HepG2 (cell line): ENCODE data around the gene PCBD2. TPM values are rescaled to one million over a fixed set of nuclear protein-coding genes. Genes with fewer than 3 reads are reported as not detected.

Experiments
- ATAC-seq: fragments of 200-7000 bp; cut with Tn5 transposase; 3 replicates; pipeline ENCODE4 v1.9.1; 2020; ENCODE audit warnings: mild to moderate bottlenecking, moderate library complexity
- BruUV-seq: library from RNA; stranded (reverse); fragments of 400-500 nt; replicated peaks from 2 replicates; lab custom pipeline; 2021; lab: Mats Ljungman, UMichigan
- CTCF ChIA-PET: fragments of 300-600 bp; formaldehyde crosslinking; extraction: SDS; loops from one replicate; lab custom pipeline; 2021; ENCODE audit warnings: low total read pairs, inconsistent platforms, low intra/inter-chr PET ratio; lab: Yijun Ruan, JAX
- POLR2A ChIA-PET: fragments of 350-600 bp; sonication (Branson Sonifier 250); formaldehyde crosslinking; loops from one replicate; lab custom pipeline; 2020; ENCODE audit warnings: antibody characterized with exemption, inconsistent platforms; lab: Yijun Ruan, JAX
- DNase-seq: peaks from one replicate; pipeline ENCODE4 v3.0.0-alpha.2; 2015; ENCODE audit warnings: low spot score
- FAIRE-seq: peaks from 3 replicates; lab custom pipeline; 2011; peaks lifted over from hg19 to GRCh38; lab: Jason Lieb, UNC
- H2AFZ ChIP-seq: one replicate; pipeline ENCODE4 v1.6.1; 2011; ENCODE audit warnings: low read length, inconsistent platforms
- H3K27ac ChIP-seq: fragments of 300-600 bp; 3 replicates; pipeline ENCODE4 v1.8.0; 2011; ENCODE audit warnings: mixed run types, mild to moderate bottlenecking, mixed read lengths, low read length, inconsistent platforms; ENCODE audit not compliant: insufficient read depth; ENCODE audit errors: extremely low read length
- H3K27me3 ChIP-seq, 2 experiments: fragments of 200-600 bp in 1 of 2; 2 replicates in 1 of 2; 3 replicates in 1 of 2; pipeline versions ENCODE4 v1.6.0 to v1.8.0; 2011; ENCODE audit warnings: low read length in 2 of 2, mild to moderate bottlenecking in 2 of 2, moderate library complexity in 2 of 2, inconsistent platforms in 1 of 2; ENCODE audit not compliant: insufficient read depth in 2 of 2, control insufficient read depth in 1 of 2
- H3K36me3 ChIP-seq, 2 experiments: fragments of 200-600 bp in 1 of 2; replicated peaks in 1 of 2; 2 replicates in 1 of 2; 3 replicates in 1 of 2; pipeline versions ENCODE4 v1.5.1 to v1.8.0; 2011; ENCODE audit warnings: low read length in 2 of 2, inconsistent platforms in 1 of 2; ENCODE audit not compliant: insufficient read depth in 2 of 2, control insufficient read depth in 1 of 2
- H3K4me1 ChIP-seq: 2 replicates; pipeline ENCODE4 v1.5.1; 2012; ENCODE audit warnings: low read length, inconsistent platforms; ENCODE audit not compliant: insufficient read depth
- H3K4me2 ChIP-seq: 2 replicates; pipeline ENCODE4 v1.6.0; 2011; ENCODE audit warnings: low read depth, low read length, inconsistent platforms
- H3K4me3 ChIP-seq, 3 experiments: fragments of 200-600 bp in 1 of 3; sonication (generic), shearing (Covaris generic) in 1 of 3; replicated peaks in 1 of 3; 2 replicates each; pipeline ENCODE4 v1.5.1; 2011 to 2016; ENCODE audit warnings: low read length in 3 of 3, inconsistent platforms in 2 of 3, low read depth in 2 of 3, mild to moderate bottlenecking in 2 of 3, control low read depth in 1 of 3, mixed read lengths in 1 of 3; ENCODE audit not compliant: insufficient read depth in 1 of 3
- H3K79me2 ChIP-seq: one replicate; pipeline ENCODE4 v1.6.1; 2011; ENCODE audit warnings: low read length, inconsistent platforms; ENCODE audit not compliant: insufficient read depth
- H3K9ac ChIP-seq: 2 replicates; pipeline ENCODE4 v1.6.0; 2011; ENCODE audit warnings: mild to moderate bottlenecking, low read depth, low read length, inconsistent platforms; ENCODE audit not compliant: insufficient read depth
- H3K9me3 ChIP-seq: 2 replicates; pipeline ENCODE4 v1.5.1; 2012; ENCODE audit warnings: mild to moderate bottlenecking, low read length
- H4K20me1 ChIP-seq: 2 replicates; pipeline ENCODE4 v1.6.0; 2011; ENCODE audit warnings: inconsistent platforms, mild to moderate bottlenecking, low read length, moderate library complexity; ENCODE audit not compliant: insufficient read depth
- ARNT ChIP-seq: fragments of 450-650 bp; IDR thresholded peaks from 2 replicates; pipeline ENCODE4 v1.6.1; 2017
- NFYB ChIP-seq: sonication (generic); formaldehyde crosslinking; IDR thresholded peaks from 2 replicates; pipeline ENCODE4 v1.4.0; 2020; ENCODE audit warnings: missing genetic modification reagents
- POGK ChIP-seq: sonication (generic); formaldehyde crosslinking; conservative IDR thresholded peaks from 2 replicates; pipeline ENCODE4 v1.8.0; 2022; ENCODE audit warnings: mild to moderate bottlenecking, moderate library complexity, missing genetic modification reagents
- POGZ ChIP-seq: sonication (generic); formaldehyde crosslinking; IDR thresholded peaks from 2 replicates; pipeline ENCODE4 v1.4.0; 2020; ENCODE audit warnings: mild to moderate bottlenecking, missing genetic modification reagents
- SIN3A ChIP-seq: IDR thresholded peaks from 2 replicates; pipeline ENCODE4 v1.6.1; 2011; ENCODE audit warnings: low read depth, mild to moderate bottlenecking, control low read depth, low read length, borderline replicate concordance
- ZFP36 ChIP-seq: fragments of 150-350 bp; IDR thresholded peaks from 2 replicates; pipeline ENCODE4 v1.6.1; 2018; ENCODE audit warnings: borderline replicate concordance, low read length, low read depth; ENCODE audit not compliant: partially characterized antibody
- ZNF337 ChIP-seq: sonication (generic); formaldehyde crosslinking; IDR thresholded peaks from 2 replicates; pipeline ENCODE4 v1.5.1; 2020; ENCODE audit warnings: missing genetic modification reagents, low read depth, mild to moderate bottlenecking, borderline replicate concordance
- in situ Hi-C: cut with HindIII; loops from 2 replicates; pipeline ENCODE4 v1.10.0; 2017; ENCODE audit warnings: low pct_unique_long_range_greater_than_20kb; ENCODE audit not compliant: extremely low pct_ligation_motif_present
- intact Hi-C: fragments of 100-400 bp; cut with micrococcal nuclease; formaldehyde crosslinking; loops from one replicate; pipeline ENCODE4 v1.10.0; 2022; ENCODE audit not compliant: unreplicated experiment
- polyA plus RNA-seq, 8 experiments: library from polyadenylated mRNA; depleted of rRNA in 3 of 8; stranded (reverse) in 7 of 8; unstranded in 1 of 8; fragments of >200 nt; fragmentation: Illumina TruSeq in 4 of 8; extraction: Trizol in 4 of 8; gene quantifications; 2 replicates each; pipeline versions ENCODE4 v1.2.1 to v1.2.3, GENCODE V29; 2011 to 2016; ENCODE audit warnings: low read depth in 4 of 8, missing spikeins in 1 of 8, mixed read lengths in 1 of 8; ENCODE audit not compliant: insufficient read depth in 1 of 8
- total RNA-seq, 5 experiments: library from RNA; depleted of rRNA; stranded (reverse); fragments of >200 nt; fragmentation: Illumina TruSeq; extraction: Trizol; gene quantifications; 2 replicates each; pipeline ENCODE4 v1.2.3, GENCODE V29; 2016; ENCODE audit warnings: low read depth in 1 of 5
- TF ChIP-seq, protein P1 (sequence below): sonication (generic); formaldehyde crosslinking; IDR thresholded peaks from 2 replicates; pipeline ENCODE4 v1.9.0; 2021; ENCODE audit warnings: mild to moderate bottlenecking, missing genetic modification reagents
- TF ChIP-seq, protein P2 (sequence below): sonication (generic); formaldehyde crosslinking; IDR thresholded peaks from 2 replicates; pipeline ENCODE4 v1.4.0; 2020; ENCODE audit warnings: mild to moderate bottlenecking, missing genetic modification reagents

The PCBD2 gene
- total and polyA plus RNA-seq, 2 of the 13 experiments (the other 11 are each of a cell fraction or from before 2014, with no cell fraction given), result 5.5 to 12.0 TPM

GRCh38 chr5:134877159-134877558 lies 27.8 kb upstream of the PCBD2 start:
- Histone ChIP-seq H3K9ac (no peak overlapping the region), H3K36me3 (peaks cover 0 to 1% of the 10 kb centered on the region in 2 experiments; a peak in 1 of 5 replicates), H4K20me1 (no peaks in the 10 kb centered on the region), H3K27ac (no peak overlapping the region), H3K79me2 (peaks cover 29% of the 10 kb centered on the region), H2AFZ (no peak overlapping the region), H3K4me3 (no peak overlapping the region), H3K4me2 (0 out of 2 replicates have a peak overlapping the region, but pooled peaks have one; percentile 7), H3K9me3 (no peaks in the 10 kb centered on the region), H3K27me3 (no peaks in the 10 kb centered on the region; a peak in 1 of 5 replicates), H3K4me1 (peaks cover 36% of the 10 kb centered on the region)
- DNase-seq (no peak), FAIRE-seq (no peak), ATAC-seq (no peak)
- ChIA-PET POLR2A (no interaction called here), CTCF (no interaction called here)
- intact Hi-C loops, result no loop called here
- no TSS peak for BruUV-seq
- in situ Hi-C loops, result no loop called here
- TF ChIP-seq ARNT, result no peak
- no peak for TF ChIP-seq SIN3A
- TF ChIP-seq POGK (CRISPR knock-in tag), result no peak
- TF ChIP-seq NFYB (CRISPR knock-in tag), result no peak
- TF ChIP-seq, protein P1, sequence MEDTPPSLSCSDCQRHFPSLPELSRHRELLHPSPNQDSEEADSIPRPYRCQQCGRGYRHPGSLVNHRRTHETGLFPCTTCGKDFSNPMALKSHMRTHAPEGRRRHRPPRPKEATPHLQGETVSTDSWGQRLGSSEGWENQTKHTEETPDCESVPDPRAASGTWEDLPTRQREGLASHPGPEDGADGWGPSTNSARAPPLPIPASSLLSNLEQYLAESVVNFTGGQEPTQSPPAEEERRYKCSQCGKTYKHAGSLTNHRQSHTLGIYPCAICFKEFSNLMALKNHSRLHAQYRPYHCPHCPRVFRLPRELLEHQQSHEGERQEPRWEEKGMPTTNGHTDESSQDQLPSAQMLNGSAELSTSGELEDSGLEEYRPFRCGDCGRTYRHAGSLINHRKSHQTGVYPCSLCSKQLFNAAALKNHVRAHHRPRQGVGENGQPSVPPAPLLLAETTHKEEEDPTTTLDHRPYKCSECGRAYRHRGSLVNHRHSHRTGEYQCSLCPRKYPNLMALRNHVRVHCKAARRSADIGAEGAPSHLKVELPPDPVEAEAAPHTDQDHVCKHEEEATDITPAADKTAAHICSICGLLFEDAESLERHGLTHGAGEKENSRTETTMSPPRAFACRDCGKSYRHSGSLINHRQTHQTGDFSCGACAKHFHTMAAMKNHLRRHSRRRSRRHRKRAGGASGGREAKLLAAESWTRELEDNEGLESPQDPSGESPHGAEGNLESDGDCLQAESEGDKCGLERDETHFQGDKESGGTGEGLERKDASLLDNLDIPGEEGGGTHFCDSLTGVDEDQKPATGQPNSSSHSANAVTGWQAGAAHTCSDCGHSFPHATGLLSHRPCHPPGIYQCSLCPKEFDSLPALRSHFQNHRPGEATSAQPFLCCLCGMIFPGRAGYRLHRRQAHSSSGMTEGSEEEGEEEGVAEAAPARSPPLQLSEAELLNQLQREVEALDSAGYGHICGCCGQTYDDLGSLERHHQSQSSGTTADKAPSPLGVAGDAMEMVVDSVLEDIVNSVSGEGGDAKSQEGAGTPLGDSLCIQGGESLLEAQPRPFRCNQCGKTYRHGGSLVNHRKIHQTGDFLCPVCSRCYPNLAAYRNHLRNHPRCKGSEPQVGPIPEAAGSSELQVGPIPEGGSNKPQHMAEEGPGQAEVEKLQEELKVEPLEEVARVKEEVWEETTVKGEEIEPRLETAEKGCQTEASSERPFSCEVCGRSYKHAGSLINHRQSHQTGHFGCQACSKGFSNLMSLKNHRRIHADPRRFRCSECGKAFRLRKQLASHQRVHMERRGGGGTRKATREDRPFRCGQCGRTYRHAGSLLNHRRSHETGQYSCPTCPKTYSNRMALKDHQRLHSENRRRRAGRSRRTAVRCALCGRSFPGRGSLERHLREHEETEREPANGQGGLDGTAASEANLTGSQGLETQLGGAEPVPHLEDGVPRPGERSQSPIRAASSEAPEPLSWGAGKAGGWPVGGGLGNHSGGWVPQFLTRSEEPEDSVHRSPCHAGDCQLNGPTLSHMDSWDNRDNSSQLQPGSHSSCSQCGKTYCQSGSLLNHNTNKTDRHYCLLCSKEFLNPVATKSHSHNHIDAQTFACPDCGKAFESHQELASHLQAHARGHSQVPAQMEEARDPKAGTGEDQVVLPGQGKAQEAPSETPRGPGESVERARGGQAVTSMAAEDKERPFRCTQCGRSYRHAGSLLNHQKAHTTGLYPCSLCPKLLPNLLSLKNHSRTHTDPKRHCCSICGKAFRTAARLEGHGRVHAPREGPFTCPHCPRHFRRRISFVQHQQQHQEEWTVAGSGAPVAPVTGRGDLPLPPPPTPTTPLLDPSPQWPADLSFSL (CRISPR knock-in tag), result no peak
- no peak for TF ChIP-seq POGZ (CRISPR knock-in tag)
- TF ChIP-seq ZFP36, result no peak
- TF ChIP-seq, protein P2, sequence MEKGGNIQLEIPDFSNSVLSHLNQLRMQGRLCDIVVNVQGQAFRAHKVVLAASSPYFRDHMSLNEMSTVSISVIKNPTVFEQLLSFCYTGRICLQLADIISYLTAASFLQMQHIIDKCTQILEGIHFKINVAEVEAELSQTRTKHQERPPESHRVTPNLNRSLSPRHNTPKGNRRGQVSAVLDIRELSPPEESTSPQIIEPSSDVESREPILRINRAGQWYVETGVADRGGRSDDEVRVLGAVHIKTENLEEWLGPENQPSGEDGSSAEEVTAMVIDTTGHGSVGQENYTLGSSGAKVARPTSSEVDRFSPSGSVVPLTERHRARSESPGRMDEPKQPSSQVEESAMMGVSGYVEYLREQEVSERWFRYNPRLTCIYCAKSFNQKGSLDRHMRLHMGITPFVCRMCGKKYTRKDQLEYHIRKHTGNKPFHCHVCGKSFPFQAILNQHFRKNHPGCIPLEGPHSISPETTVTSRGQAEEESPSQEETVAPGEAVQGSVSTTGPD, result no peak
- no peak for TF ChIP-seq ZNF337
